HepG2 (cell line): ENCODE data around the gene SERPINA9. TPM values are rescaled to one million over a fixed set of nuclear protein-coding genes. Genes with fewer than 3 reads are reported as not detected.
A peak's percentile ranks its signal among the peaks of the same experiment; 100 is the strongest.

Experiments used
- ATAC-seq: fragments of 200-7000 bp; cut with Tn5 transposase; 3 replicates; pipeline ENCODE4 v1.9.1; 2020; ENCODE audit warnings: mild to moderate bottlenecking, moderate library complexity
- BruUV-seq: library from RNA; stranded (reverse); fragments of 400-500 nt; replicated peaks from 2 replicates; lab custom pipeline; 2021; lab: Mats Ljungman, UMichigan
- CTCF ChIA-PET: fragments of 300-600 bp; formaldehyde crosslinking; extraction: SDS; loops from one replicate; lab custom pipeline; 2021; ENCODE audit warnings: low total read pairs, inconsistent platforms, low intra/inter-chr PET ratio; lab: Yijun Ruan, JAX
- POLR2A ChIA-PET: fragments of 350-600 bp; sonication (Branson Sonifier 250); formaldehyde crosslinking; loops from one replicate; lab custom pipeline; 2020; ENCODE audit warnings: antibody characterized with exemption, inconsistent platforms; lab: Yijun Ruan, JAX
- DNase-seq: peaks from one replicate; pipeline ENCODE4 v3.0.0-alpha.2; 2015; ENCODE audit warnings: low spot score
- FAIRE-seq: peaks from 3 replicates; lab custom pipeline; 2011; peaks lifted over from hg19 to GRCh38; lab: Jason Lieb, UNC
- H2AFZ ChIP-seq: one replicate; pipeline ENCODE4 v1.6.1; 2011; ENCODE audit warnings: low read length, inconsistent platforms
- H3K27ac ChIP-seq: fragments of 300-600 bp; 3 replicates; pipeline ENCODE4 v1.8.0; 2011; ENCODE audit warnings: mixed run types, mild to moderate bottlenecking, mixed read lengths, low read length, inconsistent platforms; ENCODE audit not compliant: insufficient read depth; ENCODE audit errors: extremely low read length
- H3K27me3 ChIP-seq, 2 experiments: fragments of 200-600 bp in 1 of 2; 2 replicates in 1 of 2; 3 replicates in 1 of 2; pipeline versions ENCODE4 v1.6.0 to v1.8.0; 2011; ENCODE audit warnings: low read length in 2 of 2, mild to moderate bottlenecking in 2 of 2, moderate library complexity in 2 of 2, inconsistent platforms in 1 of 2; ENCODE audit not compliant: insufficient read depth in 2 of 2, control insufficient read depth in 1 of 2
- H3K36me3 ChIP-seq, 2 experiments: fragments of 200-600 bp in 1 of 2; replicated peaks in 1 of 2; 2 replicates in 1 of 2; 3 replicates in 1 of 2; pipeline versions ENCODE4 v1.5.1 to v1.8.0; 2011; ENCODE audit warnings: low read length in 2 of 2, inconsistent platforms in 1 of 2; ENCODE audit not compliant: insufficient read depth in 2 of 2, control insufficient read depth in 1 of 2
- H3K4me1 ChIP-seq: 2 replicates; pipeline ENCODE4 v1.5.1; 2012; ENCODE audit warnings: low read length, inconsistent platforms; ENCODE audit not compliant: insufficient read depth
- H3K4me2 ChIP-seq: 2 replicates; pipeline ENCODE4 v1.6.0; 2011; ENCODE audit warnings: low read depth, low read length, inconsistent platforms
- H3K4me3 ChIP-seq, 3 experiments: fragments of 200-600 bp in 1 of 3; sonication (generic), shearing (Covaris generic) in 1 of 3; replicated peaks in 1 of 3; 2 replicates each; pipeline ENCODE4 v1.5.1; 2011 to 2016; ENCODE audit warnings: low read length in 3 of 3, inconsistent platforms in 2 of 3, low read depth in 2 of 3, mild to moderate bottlenecking in 2 of 3, control low read depth in 1 of 3, mixed read lengths in 1 of 3; ENCODE audit not compliant: insufficient read depth in 1 of 3
- H3K79me2 ChIP-seq: one replicate; pipeline ENCODE4 v1.6.1; 2011; ENCODE audit warnings: low read length, inconsistent platforms; ENCODE audit not compliant: insufficient read depth
- H3K9ac ChIP-seq: 2 replicates; pipeline ENCODE4 v1.6.0; 2011; ENCODE audit warnings: mild to moderate bottlenecking, low read depth, low read length, inconsistent platforms; ENCODE audit not compliant: insufficient read depth
- H3K9me3 ChIP-seq: 2 replicates; pipeline ENCODE4 v1.5.1; 2012; ENCODE audit warnings: mild to moderate bottlenecking, low read length
- H4K20me1 ChIP-seq: 2 replicates; pipeline ENCODE4 v1.6.0; 2011; ENCODE audit warnings: inconsistent platforms, mild to moderate bottlenecking, low read length, moderate library complexity; ENCODE audit not compliant: insufficient read depth
- DZIP1 ChIP-seq: sonication (generic); formaldehyde crosslinking; IDR thresholded peaks from 2 replicates; pipeline ENCODE4 v1.5.0; 2020; ENCODE audit warnings: mild to moderate bottlenecking, missing genetic modification reagents
- EEA1 ChIP-seq: sonication (generic); formaldehyde crosslinking; IDR thresholded peaks from 2 replicates; pipeline ENCODE4 v1.5.1; 2020; ENCODE audit warnings: mild to moderate bottlenecking, missing genetic modification reagents, borderline replicate concordance
- HNRNPL ChIP-seq: fragments of 200-400 bp; formaldehyde crosslinking; IDR thresholded peaks from 2 replicates; pipeline ENCODE4 v1.6.1; 2017; ENCODE audit warnings: mild to moderate bottlenecking, low read depth, low read length
- JDP2 ChIP-seq: sonication (generic); formaldehyde crosslinking; IDR thresholded peaks from 2 replicates; pipeline ENCODE4 v1.8.1; 2022; ENCODE audit warnings: missing genetic modification reagents, borderline replicate concordance
- RFX1 ChIP-seq: fragments of 450-650 bp; IDR thresholded peaks from 2 replicates; pipeline ENCODE4 v1.6.1; 2017
- ZNF569 ChIP-seq: sonication (generic); formaldehyde crosslinking; IDR thresholded peaks from 2 replicates; pipeline ENCODE4 v1.5.0; 2020; ENCODE audit warnings: mild to moderate bottlenecking, missing genetic modification reagents, moderate library complexity, borderline replicate concordance
- ZNF773 ChIP-seq: sonication (generic); formaldehyde crosslinking; IDR thresholded peaks from 2 replicates; pipeline ENCODE4 v1.4.0; 2020; ENCODE audit warnings: missing genetic modification reagents, borderline replicate concordance
- ZNF782 ChIP-seq: sonication (generic); formaldehyde crosslinking; IDR thresholded peaks from 2 replicates; pipeline ENCODE4 v1.4.0; 2020; ENCODE audit warnings: missing genetic modification reagents, mild to moderate bottlenecking, borderline replicate concordance
- ZNF800 ChIP-seq: sonication (generic); formaldehyde crosslinking; IDR thresholded peaks from 2 replicates; pipeline ENCODE4 v1.4.0; 2020; ENCODE audit warnings: missing genetic modification reagents
- WGBS: methylation state at CpG from one replicate; pipeline ENCODE4 v1.1.6; 2017; ENCODE audit warnings: low lambda C conversion rate; 5-methylcytosine and 5-hydroxymethylcytosine counted together
- in situ Hi-C: cut with HindIII; loops from 2 replicates; pipeline ENCODE4 v1.10.0; 2017; ENCODE audit warnings: low pct_unique_long_range_greater_than_20kb; ENCODE audit not compliant: extremely low pct_ligation_motif_present
- intact Hi-C: fragments of 100-400 bp; cut with micrococcal nuclease; formaldehyde crosslinking; loops from one replicate; pipeline ENCODE4 v1.10.0; 2022; ENCODE audit not compliant: unreplicated experiment
- polyA plus RNA-seq, 8 experiments: library from polyadenylated mRNA; depleted of rRNA in 3 of 8; stranded (reverse) in 7 of 8; unstranded in 1 of 8; fragments of >200 nt; fragmentation: Illumina TruSeq in 4 of 8; extraction: Trizol in 4 of 8; gene quantifications; 2 replicates each; pipeline versions ENCODE4 v1.2.1 to v1.2.3, GENCODE V29; 2011 to 2016; ENCODE audit warnings: low read depth in 4 of 8, missing spikeins in 1 of 8, mixed read lengths in 1 of 8; ENCODE audit not compliant: insufficient read depth in 1 of 8
- total RNA-seq, 5 experiments: library from RNA; depleted of rRNA; stranded (reverse); fragments of >200 nt; fragmentation: Illumina TruSeq; extraction: Trizol; gene quantifications; 2 replicates each; pipeline ENCODE4 v1.2.3, GENCODE V29; 2016; ENCODE audit warnings: low read depth in 1 of 5
- TF ChIP-seq, protein P1 (sequence below): sonication (generic); formaldehyde crosslinking; IDR thresholded peaks from 2 replicates; pipeline ENCODE4 v1.5.0; 2020; ENCODE audit warnings: mild to moderate bottlenecking, missing genetic modification reagents, moderate library complexity
- TF ChIP-seq, protein P2 (sequence below): sonication (generic); formaldehyde crosslinking; IDR thresholded peaks from 2 replicates; pipeline ENCODE4 v1.5.0; 2020; ENCODE audit warnings: missing genetic modification reagents

SERPINA9 gene
- total and polyA plus RNA-seq, 2 of the 13 experiments (the other 11 are each of a cell fraction or from before 2014, with no cell fraction given), result 0.21 TPM; not detected in 1

DNA sequence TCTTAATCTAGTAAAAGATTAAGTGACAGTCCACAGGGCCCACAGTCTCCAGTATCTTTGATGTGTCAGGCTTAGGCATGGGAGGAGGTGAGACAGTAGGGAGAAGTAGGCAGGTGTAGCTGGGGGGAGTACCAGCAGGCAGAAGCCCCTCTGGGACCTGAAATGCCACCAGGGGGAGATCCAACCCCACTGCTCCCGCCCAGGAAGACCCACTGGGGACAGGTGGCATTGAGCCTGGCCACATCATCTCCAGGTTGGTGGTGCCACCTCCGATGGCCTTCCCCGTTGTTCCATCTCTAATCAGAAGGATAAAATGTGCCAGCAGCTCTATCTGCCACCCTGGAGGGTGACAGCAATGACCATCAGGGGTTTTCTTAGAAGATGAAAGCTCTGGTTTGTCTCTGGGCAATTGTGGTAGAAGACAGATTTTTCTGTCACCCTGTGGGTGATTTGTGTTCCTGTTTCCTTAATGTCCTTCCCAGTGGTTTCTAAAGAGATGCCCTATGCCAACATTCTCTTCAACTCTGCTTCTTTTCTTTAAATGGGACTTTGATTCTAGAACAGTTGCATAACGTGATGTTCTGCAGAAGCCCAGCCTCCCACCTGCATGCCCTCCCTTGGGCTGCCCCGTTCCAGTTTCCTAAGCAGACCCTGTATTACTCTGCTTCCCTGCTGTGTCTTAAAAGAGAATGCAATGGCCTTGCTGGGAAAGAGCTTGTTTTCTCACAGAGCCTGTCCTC is 45.5 kb upstream of the SERPINA9 start:
- H3K4me3 ChIP-seq, result peak overlapping the region in 1 of 3 experiments; percentile 40; a peak in 2 of 6 replicates
- H3K79me2 ChIP-seq, result no peaks in the 10 kb centered on the region
- ATAC-seq, result peak; percentile 6; the same call in 2 of the 3 replicates
- H3K9ac ChIP-seq, result 0 out of 2 replicates have a peak overlapping the region, but pooled peaks have one; percentile 1
- in situ Hi-C loops, result no loop called here
- no peaks in the 10 kb centered on the region for H3K27me3 ChIP-seq
- no peaks in the 10 kb centered on the region for H3K36me3 ChIP-seq
- intact Hi-C loops, result no loop called here
- no TSS peak for BruUV-seq
- no peaks in the 10 kb centered on the region for H3K9me3 ChIP-seq
- H3K4me1 ChIP-seq, result peaks cover 81% of the 10 kb centered on the region
- peak overlapping the region; percentile 71 for H3K4me2 ChIP-seq
- H3K27ac ChIP-seq, result peak overlapping the region; percentile 64
- no peaks in the 10 kb centered on the region for H4K20me1 ChIP-seq
- DNase-seq, result no peak
- H2AFZ ChIP-seq, result no peak overlapping the region
- ChIA-PET CTCF (interaction anchor here (1.7 kb wide), 1 partner anchor 15 kb away, joined by 4 read pairs; no protein-coding TSS in a partner anchor), POLR2A (interaction anchor here (0.8 to 1.9 kb wide), 22 partner anchors 10 to 229 kb away, joined by 3 to 20 read pairs (median 5); partner anchors contain the start of genes SERPINA1, SERPINA10, SERPINA11 and SERPINA3)
- no peak for FAIRE-seq
- WGBS, result 28% methylated on average over 3 of the region's 5 CpGs
- peak; percentile 69 for TF ChIP-seq HNRNPL
- TF ChIP-seq, protein P1, sequence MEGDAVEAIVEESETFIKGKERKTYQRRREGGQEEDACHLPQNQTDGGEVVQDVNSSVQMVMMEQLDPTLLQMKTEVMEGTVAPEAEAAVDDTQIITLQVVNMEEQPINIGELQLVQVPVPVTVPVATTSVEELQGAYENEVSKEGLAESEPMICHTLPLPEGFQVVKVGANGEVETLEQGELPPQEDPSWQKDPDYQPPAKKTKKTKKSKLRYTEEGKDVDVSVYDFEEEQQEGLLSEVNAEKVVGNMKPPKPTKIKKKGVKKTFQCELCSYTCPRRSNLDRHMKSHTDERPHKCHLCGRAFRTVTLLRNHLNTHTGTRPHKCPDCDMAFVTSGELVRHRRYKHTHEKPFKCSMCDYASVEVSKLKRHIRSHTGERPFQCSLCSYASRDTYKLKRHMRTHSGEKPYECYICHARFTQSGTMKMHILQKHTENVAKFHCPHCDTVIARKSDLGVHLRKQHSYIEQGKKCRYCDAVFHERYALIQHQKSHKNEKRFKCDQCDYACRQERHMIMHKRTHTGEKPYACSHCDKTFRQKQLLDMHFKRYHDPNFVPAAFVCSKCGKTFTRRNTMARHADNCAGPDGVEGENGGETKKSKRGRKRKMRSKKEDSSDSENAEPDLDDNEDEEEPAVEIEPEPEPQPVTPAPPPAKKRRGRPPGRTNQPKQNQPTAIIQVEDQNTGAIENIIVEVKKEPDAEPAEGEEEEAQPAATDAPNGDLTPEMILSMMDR (CRISPR knock-in tag), result peak; percentile 64
- no peak for TF ChIP-seq DZIP1 (CRISPR knock-in tag)
- no peak for TF ChIP-seq ZNF773 (CRISPR knock-in tag)
- 0 out of 2 replicates have a peak, but pooled peaks have one; percentile 22 for TF ChIP-seq ZNF569 (CRISPR knock-in tag)
- no peak for TF ChIP-seq RFX1
- no peak for TF ChIP-seq ZNF800 (CRISPR knock-in tag)
- 0 out of 2 replicates have a peak, but pooled peaks have one; percentile 1 for TF ChIP-seq ZNF782 (CRISPR knock-in tag)
- TF ChIP-seq EEA1 (CRISPR knock-in tag), result no peak
- TF ChIP-seq, protein P2, sequence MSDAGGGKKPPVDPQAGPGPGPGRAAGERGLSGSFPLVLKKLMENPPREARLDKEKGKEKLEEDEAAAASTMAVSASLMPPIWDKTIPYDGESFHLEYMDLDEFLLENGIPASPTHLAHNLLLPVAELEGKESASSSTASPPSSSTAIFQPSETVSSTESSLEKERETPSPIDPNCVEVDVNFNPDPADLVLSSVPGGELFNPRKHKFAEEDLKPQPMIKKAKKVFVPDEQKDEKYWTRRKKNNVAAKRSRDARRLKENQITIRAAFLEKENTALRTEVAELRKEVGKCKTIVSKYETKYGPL (CRISPR knock-in tag), result peak; percentile 91; the same call in 1 of the 2 replicates
- no peak for TF ChIP-seq JDP2 (CRISPR knock-in tag)
